Stimulated activated CD4-positive, alpha-beta T cell treated with anti-CD3 and anti-CD28 coated beads, Interleukin-4, amount 100 ng/mL, for 24 hours (primary cell): ENCODE results near the gene DHRS7.

Source experiments
- DNase-seq: peaks from one replicate; pipeline ENCODE4 v3.0.0-alpha.2; 2020

DHRS7 gene

DNA sequence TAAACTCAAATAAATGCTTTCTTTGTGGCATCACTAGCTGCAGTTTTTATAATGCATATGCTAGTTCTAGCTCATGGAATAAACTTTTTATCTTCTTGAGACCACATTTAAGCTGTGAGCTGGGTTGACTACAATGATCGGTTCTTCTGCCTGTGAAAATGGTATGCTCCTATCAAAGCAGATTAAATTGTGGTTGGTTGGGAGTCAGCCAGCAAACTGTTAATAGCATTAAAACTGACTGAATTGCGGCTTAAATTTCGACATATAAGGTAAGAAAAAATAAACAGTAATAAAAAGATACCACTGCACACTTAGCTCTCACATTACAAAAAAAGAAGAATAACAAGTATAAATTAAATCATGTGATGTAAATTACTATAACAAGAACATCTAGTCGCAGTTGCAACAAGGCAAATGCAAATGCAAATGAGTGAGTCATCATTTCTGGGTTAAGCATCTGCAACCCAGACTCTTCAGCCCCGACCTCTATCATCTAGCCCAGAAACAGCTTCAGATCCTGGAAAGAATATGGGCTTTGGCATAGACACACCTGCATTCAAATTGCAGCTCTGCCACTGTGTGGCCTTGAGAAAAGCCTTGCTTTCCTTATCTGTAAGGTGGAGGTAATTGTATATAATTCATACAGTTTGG, 19.8 kb upstream of the DHRS7 start:
- no peak for DNase-seq

DNA sequence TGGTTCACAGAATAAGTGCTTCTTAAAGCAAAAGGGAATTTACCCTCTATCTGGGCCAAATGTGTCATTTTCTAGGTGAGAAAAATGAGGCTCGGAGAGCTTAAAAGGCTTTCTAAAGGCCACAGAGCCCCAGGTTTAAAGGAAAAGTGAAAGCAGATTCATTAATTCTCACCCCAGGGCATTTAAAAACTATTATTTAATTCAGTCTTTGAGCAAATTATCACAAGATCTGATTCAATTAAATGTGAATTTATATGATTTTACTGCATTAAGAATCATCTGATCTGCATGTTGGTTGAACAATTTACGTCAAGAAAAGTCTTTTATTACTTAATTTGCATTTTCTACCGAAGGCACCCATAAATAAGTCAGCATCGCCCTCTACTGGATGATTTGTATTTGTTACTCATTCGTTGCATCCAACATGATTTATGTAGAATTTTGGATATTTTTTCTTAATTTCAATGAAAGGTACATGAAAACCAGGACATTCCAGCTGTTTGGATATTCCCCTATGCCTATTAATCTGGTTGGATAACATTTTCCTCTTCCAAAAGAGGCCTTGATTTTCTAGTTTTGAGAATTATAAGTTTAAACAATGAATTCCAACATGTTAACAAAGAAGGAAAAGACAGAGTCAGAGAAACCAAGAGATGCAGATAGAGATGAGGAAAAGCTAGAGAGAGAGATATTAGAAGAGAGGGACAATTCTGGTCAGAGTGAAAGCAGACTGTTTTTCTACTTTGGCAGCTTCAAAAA, 19.1 kb upstream of the DHRS7 start:
- peak; percentile 45 for DNase-seq

DNA sequence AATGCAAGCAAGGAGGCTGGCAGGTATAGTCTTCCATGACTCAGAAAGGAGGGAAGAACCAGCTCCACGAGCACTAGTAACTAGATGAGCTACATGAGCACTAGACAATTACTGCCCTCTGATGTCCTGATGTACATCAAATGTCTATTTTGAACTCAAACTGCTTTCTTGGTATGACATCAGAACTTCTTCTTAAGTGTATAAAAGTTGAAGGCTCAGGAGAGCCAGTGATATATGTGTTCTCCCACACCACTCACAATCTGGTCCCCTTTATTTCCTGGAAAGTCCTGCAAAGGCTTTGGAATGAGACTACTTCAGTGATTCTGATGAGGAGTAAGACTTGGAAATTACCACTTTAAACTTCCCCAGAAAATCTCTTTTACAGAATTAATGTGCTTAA, 18.5 kb upstream of the DHRS7 start:
- DNase-seq = no peak

DNA sequence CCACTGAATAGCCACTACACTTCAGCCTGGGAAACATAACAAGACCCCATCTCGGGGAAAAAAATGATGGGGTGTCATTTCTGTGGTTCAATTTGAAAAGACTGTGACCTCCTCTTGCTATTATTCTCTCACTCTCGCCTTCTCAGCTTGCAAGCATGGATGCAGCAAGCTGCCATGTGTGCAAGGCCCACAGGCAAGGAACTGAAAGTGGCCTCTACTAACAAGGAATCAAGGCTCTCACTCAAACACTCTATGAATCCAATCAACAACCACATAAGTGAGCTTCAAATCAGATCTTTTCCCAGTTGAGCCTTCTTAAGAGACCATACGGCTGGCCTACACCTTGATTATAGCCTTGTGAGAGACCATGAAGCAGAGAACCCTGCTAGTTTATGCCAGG, 17.9 kb upstream of the DHRS7 start:
- no peak for DNase-seq

DNA sequence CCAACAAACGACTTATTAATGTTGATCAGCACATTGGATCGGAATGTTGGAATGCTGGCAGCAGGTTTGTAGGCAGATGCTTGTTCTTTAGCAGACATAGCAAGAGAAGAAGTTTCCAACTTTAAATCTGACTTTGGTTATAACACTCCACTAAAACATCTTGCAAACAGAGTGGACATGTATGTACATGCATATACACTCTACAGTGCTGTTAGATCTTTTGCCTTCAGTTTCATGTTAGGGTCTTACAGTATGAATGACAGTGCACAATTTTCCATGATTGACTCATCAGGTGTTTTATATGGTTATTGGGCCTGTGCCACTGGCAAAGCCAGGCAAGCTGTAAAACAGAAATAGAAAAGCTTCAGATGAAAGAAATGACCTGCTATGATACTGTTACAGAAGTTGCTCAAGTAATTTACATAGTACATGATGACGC, 14.3 kb upstream of the DHRS7 start:
- no peak for DNase-seq

DNA sequence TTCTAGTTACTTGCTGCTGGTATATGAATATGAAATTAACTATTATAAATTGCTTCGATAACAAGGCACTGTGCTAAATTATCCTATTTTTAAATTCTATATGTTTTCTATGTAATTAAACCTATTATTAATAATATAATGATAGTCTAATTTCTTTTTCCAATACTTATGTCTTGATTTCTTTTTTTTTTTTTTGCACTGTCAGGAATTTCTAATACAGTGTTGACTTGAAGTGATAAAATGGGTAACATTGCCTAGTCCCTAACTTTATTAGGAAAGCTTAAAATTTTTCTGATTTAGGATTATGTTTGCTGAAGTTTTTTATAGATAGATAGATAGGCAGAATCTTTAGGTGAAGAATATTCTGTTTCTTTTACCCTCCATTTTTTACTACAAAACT, 13.6 kb upstream of the DHRS7 start:
- no peak for DNase-seq

DNA sequence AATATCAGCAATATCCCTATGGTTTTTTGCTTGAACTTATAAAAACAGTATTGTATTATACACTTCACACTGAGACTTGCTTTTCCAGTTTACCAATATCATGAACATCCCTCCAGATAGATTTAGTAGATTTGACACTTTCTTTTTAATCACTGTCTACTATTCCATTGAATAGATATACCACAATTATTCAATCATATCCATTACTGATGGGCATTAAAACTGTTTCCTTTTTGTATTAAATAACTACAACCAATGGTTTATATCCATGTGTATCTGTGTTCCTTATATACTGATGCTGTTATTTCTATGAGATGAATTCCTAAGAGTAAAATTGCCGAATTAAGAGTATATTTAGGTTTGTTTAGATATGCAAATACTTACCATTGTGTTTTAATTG, 13.0 kb upstream of the DHRS7 start:
- no peak for DNase-seq

DNA sequence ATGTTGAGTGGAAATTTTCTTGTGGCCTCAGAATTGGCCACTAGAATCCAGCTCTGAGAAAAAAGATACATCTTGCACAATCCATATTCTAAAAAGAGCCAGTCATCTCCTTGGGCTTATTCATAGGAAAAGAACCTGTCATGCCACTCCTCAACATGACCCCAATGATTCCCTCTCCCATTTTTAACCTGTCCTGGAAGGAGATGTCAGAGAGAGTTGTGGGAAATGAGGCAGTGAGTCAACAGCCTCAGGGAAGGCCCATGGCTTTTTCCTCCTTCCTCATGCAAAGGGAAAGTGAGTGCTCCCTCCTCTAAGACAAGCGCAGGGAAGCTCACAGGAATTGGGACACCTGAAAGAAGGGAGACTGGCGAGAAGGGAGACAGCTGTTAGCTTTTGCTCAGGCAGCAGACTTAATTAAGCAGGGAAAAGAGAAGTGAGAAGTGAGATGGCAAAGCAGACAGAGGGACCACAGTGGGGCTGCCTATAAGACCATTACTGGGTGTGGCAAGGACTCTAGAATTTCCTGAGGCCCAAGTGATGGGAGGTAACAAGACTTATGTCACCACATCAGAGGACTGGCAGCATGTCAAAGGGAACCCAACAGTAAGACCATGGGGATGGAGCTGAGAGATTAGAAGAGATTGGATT, 10.2 kb upstream of the DHRS7 start:
- DNase-seq = no peak

DNA sequence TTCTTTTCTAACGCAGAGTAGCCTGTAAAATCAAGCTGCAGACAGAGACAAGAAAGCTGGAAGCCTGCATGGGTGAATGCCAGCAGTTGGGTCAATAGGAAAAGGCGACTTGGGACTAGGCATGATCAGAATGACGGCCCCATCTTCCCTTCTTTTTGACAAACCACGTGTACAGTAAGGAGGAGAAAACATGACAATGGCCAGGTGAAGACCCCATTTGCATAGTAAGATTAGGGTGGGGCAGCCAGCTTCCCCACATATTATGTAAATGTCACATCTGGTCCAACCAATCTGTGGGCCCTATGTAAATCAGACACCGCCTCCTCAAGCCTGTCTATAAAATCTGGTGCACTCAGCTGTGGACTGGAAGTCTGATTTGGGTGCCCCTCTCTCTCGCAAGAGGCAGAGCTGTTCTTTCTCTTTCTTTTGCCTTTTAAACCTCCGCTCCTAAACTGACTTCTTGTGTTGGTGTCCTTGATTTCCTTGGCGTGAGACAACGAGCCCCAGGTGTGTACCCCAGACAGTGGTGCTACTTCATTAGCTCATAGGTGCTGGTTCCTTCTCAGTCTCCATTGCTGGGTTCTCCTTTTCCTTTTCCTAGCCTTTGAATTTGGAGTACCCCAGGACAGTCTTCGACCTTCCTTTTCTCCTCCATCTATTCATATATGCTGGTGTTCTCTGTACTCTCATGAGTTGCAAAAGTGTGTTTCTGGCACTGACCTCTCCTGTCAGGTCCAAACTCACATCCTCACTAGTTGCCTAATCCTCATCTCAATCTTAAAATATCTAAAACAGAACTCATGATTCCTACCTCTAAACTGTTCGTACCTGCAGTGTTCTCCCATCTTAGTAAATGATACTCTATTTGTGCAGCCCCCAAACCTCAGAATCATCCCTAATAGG, 9.4 kb upstream of the DHRS7 start:
- no peak for DNase-seq

DNA sequence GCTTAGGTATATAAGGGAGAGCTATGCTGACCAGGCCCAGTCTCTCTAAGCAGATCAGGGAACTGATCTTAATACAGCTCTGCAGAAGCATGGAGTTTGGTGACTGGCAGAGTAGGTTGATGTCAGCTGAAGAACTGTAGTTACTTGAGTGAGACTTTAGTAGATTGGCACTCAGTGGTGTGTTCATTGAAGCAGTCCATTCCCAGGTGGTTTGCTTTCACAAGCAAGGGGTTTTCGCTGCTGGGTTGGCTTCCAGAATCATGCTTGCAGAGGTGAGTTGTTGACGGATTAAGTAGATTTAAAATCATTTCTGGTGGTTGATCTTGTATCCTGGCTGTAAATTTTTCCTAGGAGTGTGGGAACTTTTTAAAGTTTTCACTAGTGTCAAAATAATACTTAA, 6.5 kb upstream of the DHRS7 start:
- no peak for DNase-seq

DNA sequence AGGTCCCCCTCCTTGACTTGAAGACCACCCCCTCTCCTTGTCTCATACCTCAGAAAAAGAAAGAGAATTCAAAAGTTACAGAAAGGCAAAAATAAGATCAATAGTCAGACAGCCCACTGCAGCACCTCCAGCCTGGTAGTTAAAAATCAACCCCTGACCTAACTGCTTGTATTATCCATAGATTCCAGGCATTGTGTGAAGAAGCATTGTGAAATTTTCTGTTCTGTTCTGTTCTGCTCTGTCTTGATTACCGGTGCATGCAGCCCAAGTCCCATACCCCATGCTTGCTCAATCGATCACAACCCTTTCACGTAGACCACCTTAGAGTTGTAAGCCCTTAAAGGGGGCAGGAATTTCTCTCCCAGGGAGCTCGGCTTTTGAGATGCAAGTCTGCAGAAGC, 5.8 kb upstream of the DHRS7 start:
- no peak for DNase-seq

DNA sequence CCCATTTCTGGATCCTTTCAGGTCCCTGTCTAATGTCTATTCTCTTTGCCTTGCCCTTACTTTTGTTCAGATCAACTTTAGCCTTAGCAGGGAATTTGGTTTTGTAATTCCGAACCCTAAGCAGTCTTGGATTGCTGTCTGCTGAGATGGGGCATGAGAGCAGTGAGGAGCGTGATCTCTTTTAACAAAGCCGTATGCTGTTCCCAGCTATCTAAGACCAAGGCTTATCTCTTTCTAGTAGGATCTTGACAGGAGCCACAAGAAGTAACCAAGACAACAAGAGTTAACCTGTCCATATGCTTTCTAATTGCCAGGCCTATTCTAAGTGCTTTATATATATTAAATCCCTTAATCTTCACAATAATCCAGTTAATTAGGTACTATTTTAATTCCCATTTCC, 4.5 kb upstream of the DHRS7 start:
- DNase-seq = no peak

DNA sequence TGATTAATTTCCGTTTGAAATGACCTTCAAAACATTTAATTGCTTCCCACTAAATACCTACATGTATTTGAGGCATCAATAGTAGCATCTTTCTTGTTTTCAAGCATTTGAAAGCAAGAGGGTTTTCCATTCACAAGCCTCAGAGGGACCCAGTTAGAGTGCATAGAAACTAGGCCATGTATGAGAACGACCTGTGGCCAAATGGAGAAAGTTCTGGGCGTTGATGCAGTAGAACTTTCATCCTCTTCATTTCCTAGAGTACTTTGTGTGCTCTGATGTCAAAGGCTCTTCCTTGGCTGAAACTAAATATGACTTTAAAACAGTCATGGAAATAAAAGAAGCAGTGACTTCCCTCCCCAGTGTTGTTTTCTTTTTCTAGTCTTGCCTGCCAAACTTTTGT, 944 bp upstream of the DHRS7 start:
- DNase-seq = no peak

DNA sequence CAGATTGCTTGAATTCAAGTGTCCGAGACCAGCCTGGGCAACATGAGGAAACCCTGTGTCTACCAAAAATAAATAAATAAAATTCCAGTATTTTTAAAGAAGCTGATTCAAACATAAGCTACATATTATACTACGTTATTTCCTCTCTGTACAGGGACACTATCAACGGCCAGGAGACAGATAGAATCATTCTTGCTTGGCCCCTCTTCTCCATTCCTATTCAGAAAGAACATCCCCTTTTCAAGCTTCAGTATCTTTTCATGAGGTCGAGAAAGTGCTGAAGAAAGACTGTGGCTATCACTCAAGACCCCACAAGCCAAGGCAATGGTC, 314 bp upstream of the DHRS7 start:
- no peak for DNase-seq

DNA sequence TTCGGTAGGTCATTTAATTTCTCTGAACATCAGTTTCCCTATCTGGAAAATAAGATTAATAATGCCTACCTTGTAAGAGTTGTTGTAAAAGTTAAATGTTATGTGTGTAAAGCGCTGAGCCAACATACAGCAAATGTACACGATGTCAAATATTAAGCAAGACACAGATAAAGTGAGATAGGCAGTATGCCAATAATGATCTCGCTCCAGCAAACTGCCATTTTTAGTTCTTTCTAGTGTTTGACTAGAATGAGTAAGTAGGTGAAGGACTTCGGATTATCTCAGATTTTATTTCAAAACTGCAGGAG, 840 bp downstream of the DHRS7 start:
- no peak for DNase-seq

DNA sequence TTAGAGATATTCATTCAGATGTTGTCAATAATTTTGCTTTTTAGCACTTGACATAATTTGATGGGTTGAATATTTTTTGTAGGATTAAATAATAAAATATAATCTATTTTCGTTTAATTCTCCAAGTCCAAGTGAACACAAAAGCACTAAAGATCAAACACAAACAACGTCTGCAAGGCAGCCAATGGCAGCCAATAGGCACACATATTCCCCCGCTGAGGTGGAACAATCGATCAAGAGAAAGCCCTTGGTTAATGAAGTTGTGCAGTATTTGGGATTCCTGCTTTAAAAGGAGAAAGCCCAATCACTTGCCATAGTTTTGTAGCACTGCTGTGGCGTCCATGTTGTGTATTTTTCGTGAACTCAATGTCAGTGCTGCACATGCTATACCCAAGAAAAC, 1.5 kb downstream of the DHRS7 start:
- DNase-seq = no peak

DNA sequence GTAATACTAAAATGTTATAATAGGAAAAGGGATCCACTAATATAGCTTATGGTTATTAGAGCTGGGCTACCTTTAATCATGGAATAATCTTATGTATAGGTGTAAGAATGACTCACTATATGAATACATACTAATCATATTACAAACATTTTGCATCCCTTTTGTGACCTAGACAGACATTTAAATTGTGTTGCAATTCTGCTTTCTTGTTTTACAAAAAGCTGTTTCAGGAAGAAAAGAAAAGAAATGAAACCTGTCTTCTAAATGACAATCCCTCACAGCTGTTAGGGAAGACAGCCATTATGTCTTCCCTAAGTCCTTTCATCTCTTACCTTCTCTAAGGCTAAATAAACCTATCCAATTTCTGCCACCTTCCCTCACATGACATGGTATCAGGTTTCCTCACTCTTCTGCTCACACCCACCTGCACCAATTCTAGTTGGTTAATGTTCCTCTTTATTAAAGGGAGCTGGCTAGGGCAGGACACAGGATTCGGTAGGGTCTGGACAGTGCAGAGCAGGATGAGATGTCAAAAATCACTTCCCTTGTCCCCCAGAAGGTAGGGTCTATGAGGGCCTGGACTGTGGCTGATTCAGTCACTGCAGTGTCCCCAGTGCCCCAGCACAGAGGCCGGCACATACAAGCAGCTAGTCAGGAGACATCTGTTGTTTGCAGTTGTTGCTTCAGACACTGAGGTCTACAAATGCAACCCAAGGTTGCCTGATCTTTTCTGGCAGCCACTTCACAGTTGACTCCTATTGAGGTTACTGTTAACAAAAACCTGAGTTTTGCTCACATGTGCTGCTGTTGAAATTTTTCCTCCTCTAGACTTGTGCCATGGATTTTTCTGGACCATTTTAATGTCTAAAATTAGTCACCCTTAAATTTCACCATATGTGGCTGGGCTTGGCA, 3.7 kb downstream of the DHRS7 start:
- DNase-seq = no peak

DNA sequence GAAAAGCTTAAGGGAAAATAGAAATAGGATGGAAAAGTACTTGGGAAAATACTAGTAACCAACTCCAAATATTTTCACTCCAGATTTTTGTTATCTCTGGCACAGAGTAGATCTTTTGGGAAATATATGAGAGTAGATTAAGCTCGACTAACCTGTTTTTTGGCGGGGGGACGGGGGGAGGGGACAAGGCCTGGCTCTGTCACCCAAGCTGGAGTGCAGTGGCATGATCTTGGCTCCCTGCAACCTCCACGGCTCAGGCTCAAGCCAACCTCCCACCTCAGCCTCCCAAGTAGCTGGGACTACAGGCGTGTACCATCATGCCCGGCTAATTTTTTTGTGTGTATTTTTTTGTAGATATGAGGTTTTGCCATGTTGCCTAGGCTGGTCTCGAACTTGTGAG, 4.8 kb downstream of the DHRS7 start:
- no peak for DNase-seq

DNA sequence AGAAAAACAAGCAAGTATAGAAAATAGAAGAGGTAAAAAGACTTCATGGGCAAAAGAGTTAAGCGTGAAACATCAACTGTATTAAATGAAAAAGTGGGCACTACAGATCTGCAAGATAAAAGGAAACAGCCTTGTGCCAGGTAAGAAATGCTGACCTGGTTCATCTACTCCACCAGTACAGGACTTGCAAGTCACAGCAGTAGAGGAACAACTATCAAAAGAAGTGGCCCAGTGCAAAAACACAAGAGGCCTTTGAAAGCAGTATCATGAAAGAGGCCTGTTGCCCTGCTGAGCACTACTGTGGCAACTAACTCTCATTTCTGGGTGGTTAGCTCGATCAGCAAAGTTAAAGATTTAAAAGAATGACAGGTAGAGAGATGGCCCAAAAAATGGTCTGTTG, 10.5 kb downstream of the DHRS7 start:
- DNase-seq = no peak

DNA sequence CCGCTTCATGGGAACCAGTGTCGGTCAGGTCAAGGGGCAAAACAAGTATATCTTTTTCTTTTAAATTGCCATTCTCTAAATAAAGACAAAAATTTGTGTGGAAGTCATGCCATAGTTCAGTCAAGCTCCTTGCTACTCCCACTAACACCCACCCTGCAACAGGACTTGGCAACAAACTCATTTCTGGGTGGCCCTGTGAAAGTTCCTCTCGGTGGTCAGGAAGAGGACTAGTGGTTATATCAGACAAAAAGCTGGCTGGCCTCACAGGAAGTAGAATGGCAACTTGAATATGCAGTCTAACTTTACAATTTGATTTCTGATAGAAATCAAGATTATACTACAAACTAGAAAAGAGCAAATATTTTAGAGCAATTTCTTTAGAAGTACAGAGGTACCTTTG, 11.2 kb downstream of the DHRS7 start:
- DNase-seq = no peak

DNA sequence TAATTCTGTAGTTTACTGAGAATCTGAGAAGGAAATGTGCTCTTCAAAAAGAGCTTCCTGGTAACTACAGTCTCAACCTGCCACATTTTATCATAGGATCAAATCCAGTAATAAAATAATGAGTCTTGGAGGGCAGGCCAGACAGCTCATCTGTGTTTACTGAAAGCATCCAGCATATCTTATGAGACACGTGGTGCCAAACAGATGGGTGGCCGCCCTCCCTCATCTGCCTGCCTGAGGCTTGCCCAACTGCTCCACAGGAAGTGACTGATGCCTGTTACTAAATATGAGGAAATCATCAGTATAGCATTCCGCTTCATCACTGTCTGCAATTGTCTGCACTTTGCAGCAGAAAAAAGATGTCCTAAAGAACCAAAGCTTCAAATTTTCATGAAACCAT, 13.5 kb downstream of the DHRS7 start:
- peak; percentile 74 for DNase-seq

DNA sequence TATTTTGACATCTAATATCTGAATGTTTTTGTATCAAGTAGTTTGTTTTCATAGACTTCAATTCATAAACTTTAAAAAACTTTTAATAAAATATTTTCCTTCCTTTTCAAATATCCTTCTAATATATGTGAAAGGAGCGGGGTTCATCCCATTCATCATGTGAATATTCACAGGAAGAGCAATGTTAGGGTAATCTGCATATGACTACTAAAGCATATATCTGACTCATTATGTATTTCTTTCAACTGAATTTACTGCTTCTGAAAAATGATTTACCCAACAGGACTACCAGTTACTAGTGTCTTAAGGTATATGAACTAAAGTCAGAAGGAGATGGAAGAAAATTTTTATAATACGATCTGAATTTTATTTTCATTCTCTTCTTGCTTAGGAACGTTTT, 30.5 kb downstream of the DHRS7 start:
- DNase-seq = no peak

DNA sequence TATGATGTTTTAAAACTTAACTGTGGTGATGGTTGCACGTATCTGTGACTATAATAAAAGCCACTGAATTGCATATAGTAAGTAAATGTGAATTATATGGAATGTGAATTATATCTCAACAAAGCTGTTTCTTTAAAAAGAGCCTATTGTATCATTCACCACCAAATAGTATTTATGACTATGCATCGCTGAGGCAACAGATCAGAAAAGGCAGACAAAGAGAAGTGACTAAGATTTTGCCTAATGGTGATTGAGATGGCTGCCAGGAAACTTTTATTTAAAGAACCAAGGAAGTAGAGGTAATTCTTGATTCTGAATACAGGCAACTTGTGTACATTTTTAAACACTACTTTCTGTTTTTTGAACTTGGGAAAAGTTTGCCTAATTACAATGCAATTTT, 31.7 kb downstream of the DHRS7 start:
- no peak for DNase-seq
